RWPE2 (cell line): Measurements from ENCODE around the gene HSPB8.
"Not testable (repeated sequence)": the region's sequence is repeated elsewhere in the genome, so short reads cannot be mapped to it uniquely, and the experiment has no call there.

Experiments used
- ATAC-seq: fragments of 200-7000 bp; cut with Tn5 transposase; 3 replicates; pipeline ENCODE4 v1.9.1; 2021; ENCODE audit warnings: low read depth
- DNase-seq: peaks from one replicate; pipeline ENCODE4 v3.0.0-alpha.2; 2020; ENCODE audit warnings: low spot score
- H3K27ac ChIP-seq: fragments of 450-650 bp; 2 replicates; pipeline ENCODE4 v1.5.1; 2017; ENCODE audit warnings: mild to moderate bottlenecking; ENCODE audit not compliant: poor library complexity, severe bottlenecking
- H3K27me3 ChIP-seq: fragments of 250-450 bp; sonication (Bioruptor Pico); 2 replicates; pipeline ENCODE4 v1.5.1; 2021; ENCODE audit warnings: mild to moderate bottlenecking, moderate library complexity; ENCODE audit not compliant: insufficient read depth, poor library complexity, severe bottlenecking
- H3K36me3 ChIP-seq: fragments of 250-450 bp; sonication (Bioruptor Pico); 2 replicates; pipeline ENCODE4 v1.5.1; 2020; ENCODE audit warnings: low read depth, mild to moderate bottlenecking, moderate library complexity
- H3K4me1 ChIP-seq: fragments of 250-450 bp; sonication (Bioruptor Pico); 2 replicates; pipeline ENCODE4 v1.5.1; 2021; ENCODE audit warnings: mild to moderate bottlenecking, moderate library complexity; ENCODE audit not compliant: insufficient read depth, poor library complexity, severe bottlenecking
- H3K4me3 ChIP-seq: fragments of 250-450 bp; sonication (Bioruptor Pico); 2 replicates; pipeline ENCODE4 v1.5.1; 2021; ENCODE audit warnings: mild to moderate bottlenecking, moderate library complexity; ENCODE audit not compliant: severe bottlenecking
- H3K9me3 ChIP-seq: fragments of 250-450 bp; sonication (Bioruptor Pico); 2 replicates; pipeline ENCODE4 v1.5.1; 2021; ENCODE audit warnings: mild to moderate bottlenecking, moderate library complexity; ENCODE audit not compliant: severe bottlenecking
- TF ChIP-seq, protein P1 (sequence below): fragments of 450-650 bp; IDR thresholded peaks from one replicate; pipeline ENCODE4 v1.5.1; 2017; ENCODE audit warnings: mild to moderate bottlenecking, moderate library complexity; ENCODE audit not compliant: poor library complexity, severe bottlenecking

Gene HSPB8

DNA sequence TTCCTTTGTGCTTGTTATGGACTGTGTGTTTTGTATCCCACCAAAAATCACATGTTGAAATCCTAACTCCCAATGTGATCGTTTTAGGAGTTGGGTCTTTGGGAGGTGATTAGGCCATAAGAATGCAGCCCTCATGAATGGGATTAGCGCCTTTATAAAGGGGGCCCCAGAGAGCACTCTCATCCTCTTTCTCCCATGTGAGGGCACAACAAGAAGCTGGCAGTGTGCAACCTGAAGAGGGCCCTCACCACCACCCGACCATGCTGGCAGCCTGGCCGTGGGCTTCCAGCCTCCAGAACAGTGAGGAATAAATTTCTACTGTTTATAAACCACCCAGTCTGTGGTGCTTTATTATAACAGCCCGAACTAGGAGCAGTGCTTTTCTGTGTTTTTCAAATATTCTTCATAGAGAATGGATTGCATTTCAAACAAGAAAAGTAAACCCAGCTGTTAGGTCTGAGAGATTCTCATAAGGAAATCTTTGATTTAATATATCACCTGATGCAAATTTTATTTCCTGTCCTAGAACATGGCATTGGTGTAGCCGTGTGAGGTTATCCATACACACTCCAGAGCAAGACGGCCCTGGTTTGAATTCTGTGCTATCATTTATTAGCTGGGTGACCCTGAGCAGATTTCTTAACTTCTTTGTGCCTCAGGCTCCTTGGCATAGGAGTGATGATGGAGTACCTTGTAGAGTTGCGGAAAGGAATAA lies 27.8 kb downstream of the HSPB8 start:
- H3K4me3 ChIP-seq, result no peak overlapping the region
- H3K36me3 ChIP-seq, result no peaks in the 10 kb centered on the region
- no peaks in the 10 kb centered on the region for H3K9me3 ChIP-seq
- ATAC-seq, result no peak
- no peak overlapping the region for H3K27ac ChIP-seq
- no peaks in the 10 kb centered on the region for H3K27me3 ChIP-seq
- H3K4me1 ChIP-seq, result no peaks in the 10 kb centered on the region
- TF ChIP-seq, protein P1, sequence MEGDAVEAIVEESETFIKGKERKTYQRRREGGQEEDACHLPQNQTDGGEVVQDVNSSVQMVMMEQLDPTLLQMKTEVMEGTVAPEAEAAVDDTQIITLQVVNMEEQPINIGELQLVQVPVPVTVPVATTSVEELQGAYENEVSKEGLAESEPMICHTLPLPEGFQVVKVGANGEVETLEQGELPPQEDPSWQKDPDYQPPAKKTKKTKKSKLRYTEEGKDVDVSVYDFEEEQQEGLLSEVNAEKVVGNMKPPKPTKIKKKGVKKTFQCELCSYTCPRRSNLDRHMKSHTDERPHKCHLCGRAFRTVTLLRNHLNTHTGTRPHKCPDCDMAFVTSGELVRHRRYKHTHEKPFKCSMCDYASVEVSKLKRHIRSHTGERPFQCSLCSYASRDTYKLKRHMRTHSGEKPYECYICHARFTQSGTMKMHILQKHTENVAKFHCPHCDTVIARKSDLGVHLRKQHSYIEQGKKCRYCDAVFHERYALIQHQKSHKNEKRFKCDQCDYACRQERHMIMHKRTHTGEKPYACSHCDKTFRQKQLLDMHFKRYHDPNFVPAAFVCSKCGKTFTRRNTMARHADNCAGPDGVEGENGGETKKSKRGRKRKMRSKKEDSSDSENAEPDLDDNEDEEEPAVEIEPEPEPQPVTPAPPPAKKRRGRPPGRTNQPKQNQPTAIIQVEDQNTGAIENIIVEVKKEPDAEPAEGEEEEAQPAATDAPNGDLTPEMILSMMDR, result no peak
- no peak for DNase-seq

DNA sequence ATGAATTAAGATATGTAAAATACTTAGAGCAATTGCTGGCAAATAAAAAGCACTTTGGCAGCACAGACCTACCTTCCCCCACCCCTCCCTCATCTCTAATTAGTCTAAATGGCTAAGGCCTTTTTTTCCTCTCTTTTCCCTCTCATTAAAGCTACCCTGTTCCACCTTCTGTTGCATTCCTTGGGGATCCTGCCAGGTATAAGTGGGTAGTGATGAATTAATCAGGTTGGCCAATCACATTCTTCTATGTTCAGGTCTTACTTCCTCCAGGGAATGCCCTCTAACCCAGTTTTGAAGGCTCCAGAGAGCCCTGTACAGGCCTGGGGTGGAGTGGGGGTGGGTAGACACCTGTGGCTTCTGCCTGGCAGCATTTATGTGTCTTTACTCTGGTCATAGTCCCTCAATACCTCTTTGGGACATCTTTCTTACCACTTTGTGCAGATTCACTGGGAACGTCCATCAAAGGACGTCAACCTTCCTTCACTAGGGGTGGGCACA lies 28.4 kb downstream of the HSPB8 start:
- H3K9me3 ChIP-seq, result no peaks in the 10 kb centered on the region
- no peaks in the 10 kb centered on the region for H3K27me3 ChIP-seq
- DNase-seq, result no peak

DNA sequence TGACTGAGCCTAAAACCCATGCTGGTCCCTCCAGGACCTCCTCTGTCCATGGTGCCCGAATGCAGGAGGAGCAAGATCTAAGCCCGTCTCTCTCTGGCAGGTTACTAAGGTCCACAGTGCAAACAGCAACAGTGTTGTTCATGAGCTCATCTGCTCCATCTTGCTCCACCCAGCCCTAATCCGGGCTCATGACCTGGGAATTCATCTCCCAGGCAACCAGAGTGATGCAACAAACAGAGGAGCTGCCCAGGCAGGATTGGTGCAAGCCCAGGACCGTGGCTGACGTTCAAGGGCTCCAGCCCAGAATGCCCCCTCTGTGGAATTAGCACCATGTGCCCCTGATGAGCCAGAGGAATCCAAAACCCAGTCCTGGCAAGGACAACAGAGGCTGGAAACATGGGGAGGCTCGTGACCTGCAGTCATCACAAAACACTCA lies 29.9 kb downstream of the HSPB8 start:
- no peaks in the 10 kb centered on the region for H3K27me3 ChIP-seq
- ATAC-seq (peak; percentile 69), DNase-seq (no peak)
- TF ChIP-seq, protein P1, result no peak
- H3K36me3 ChIP-seq, result no peaks in the 10 kb centered on the region
- no peaks in the 10 kb centered on the region for H3K9me3 ChIP-seq
- no peaks in the 10 kb centered on the region for H3K4me1 ChIP-seq
- H3K4me3 ChIP-seq, result no peak overlapping the region
- no peak overlapping the region for H3K27ac ChIP-seq

More for the DNA sequence above, 28.4 kb downstream of the HSPB8 start:
- no peaks in the 10 kb centered on the region for H3K4me1 ChIP-seq
- no peak for ATAC-seq
- no peaks in the 10 kb centered on the region for H3K36me3 ChIP-seq
- TF ChIP-seq, protein P1, result no peak
- H3K27ac ChIP-seq, result no peak overlapping the region
- H3K4me3 ChIP-seq, result no peak overlapping the region

DNA sequence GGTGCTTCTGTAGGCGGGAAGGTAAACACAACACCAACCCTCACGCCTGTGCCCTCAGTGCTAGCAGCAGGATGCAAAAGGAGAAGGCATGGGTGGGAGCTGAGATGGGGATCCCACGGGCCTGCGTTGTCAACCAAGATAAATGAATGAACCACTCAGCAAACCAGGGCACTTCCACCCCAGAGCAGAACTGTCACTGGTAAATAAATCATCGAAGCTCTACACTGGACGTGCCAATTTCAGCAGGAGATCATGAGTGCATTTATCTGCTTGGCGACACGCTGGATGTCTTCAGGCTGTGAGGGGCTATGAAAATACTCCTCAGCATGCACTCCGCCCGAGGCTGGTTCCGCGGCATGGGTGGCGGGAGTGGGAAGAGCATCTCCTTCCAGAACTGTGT lies 33.2 kb downstream of the HSPB8 start:
- Histone ChIP-seq H3K27me3 (no peaks in the 10 kb centered on the region), H3K4me3 (no peak overlapping the region), H3K4me1 (no peaks in the 10 kb centered on the region), H3K36me3 (no peaks in the 10 kb centered on the region), H3K27ac (no peak overlapping the region), H3K9me3 (no peaks in the 10 kb centered on the region)
- ATAC-seq, result no peak
- no peak for DNase-seq
- TF ChIP-seq, protein P1, result no peak

DNA sequence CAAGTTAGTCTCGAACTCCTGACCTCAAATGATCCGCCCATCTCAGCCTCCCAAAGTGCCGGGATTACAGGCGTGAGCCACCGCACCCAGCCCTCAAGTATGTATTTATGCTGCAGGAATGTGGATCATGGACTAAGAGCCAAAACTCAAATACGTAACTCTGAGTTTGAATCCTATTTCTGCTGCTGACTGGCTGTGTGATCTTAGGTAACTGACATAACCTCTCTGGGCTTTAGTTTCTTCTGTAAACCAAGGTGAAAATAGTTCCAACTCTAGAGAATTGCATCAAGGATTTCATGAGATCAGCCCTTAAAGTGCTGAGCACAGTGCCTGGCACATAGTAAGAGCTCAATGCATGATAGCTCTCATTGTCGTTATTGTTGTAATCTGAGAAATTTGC lies 37.4 kb downstream of the HSPB8 start:
- TF ChIP-seq, protein P1, result no peak
- Histone ChIP-seq H3K4me1 (no peaks in the 10 kb centered on the region), H3K27ac (no peak overlapping the region), H3K27me3 (no peaks in the 10 kb centered on the region), H3K4me3 (no peak overlapping the region), H3K36me3 (no peaks in the 10 kb centered on the region), H3K9me3 (no peaks in the 10 kb centered on the region)
- no peak for ATAC-seq
- no peak for DNase-seq

DNA sequence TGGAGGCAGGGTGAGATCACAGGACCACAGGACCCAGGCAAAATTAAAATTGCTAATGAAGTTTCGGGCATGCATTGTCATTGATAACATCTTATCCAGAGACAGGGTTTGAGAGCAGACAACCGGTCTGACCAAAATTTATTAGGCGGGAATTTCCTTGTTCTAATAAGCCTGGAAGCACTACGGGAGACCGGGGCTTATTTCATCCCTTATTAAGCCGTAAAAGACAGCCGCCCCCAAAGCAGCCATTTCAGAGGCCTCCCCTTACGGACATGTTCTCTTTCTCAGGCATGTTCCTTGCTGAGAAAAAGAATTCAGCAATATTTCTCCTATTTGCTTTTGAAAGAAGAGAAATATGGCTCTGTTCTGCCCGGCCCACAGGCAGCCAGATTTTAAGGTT lies 40.1 kb downstream of the HSPB8 start:
- ATAC-seq, H3K36me3 ChIP-seq, H3K27ac ChIP-seq, H3K27me3 ChIP-seq, H3K9me3 ChIP-seq, H3K4me3 ChIP-seq, H3K4me1 ChIP-seq, DNase-seq: not testable (repeated sequence)
